CD4-positive, alpha-beta T cell treated with Interleukin-10 for 1 hour (primary cell): ENCODE measurements around the gene FOXQ1.

Source experiments
- DNase-seq: peaks from one replicate; pipeline ENCODE4 v3.0.0-alpha.2; 2020

The FOXQ1 gene

GRCh38 chr6:1311400-1312202 is at the start of gene FOXQ1:
Gene FOXQ1 (plus strand): TSS chr6:1312098. CDS start chr6:1312705, 607 bp downstream.
- no peak for DNase-seq

- no peak for DNase-seq
These were observed 49.2 kb upstream of the FOXQ1 start for GRCh38 chr6:1262704-1263038.

- DNase-seq: no peak
These were observed 48.7 kb upstream of the FOXQ1 start for GRCh38 chr6:1263039-1263849.

GRCh38 chr6:1263850-1264377 is 48.0 kb upstream of the FOXQ1 start:
- DNase-seq: no peak

- no peak for DNase-seq
These were observed 47.1 kb upstream of the FOXQ1 start for GRCh38 chr6:1264619-1265445.

GRCh38 chr6:1266686-1267056 is 45.2 kb upstream of the FOXQ1 start:
- no peak for DNase-seq

- no peak for DNase-seq
These were observed 44.7 kb upstream of the FOXQ1 start for GRCh38 chr6:1267057-1267732.

GRCh38 chr6:1267790-1268762 is 43.8 kb upstream of the FOXQ1 start:
- DNase-seq: no peak

- DNase-seq: no peak
These were observed 40.7 kb upstream of the FOXQ1 start for GRCh38 chr6:1271071-1271763.

GRCh38 chr6:1278061-1278720 is 33.7 kb upstream of the FOXQ1 start:
- no peak for DNase-seq

- no peak for DNase-seq
These were observed 32.8 kb upstream of the FOXQ1 start for GRCh38 chr6:1279065-1279464.

GRCh38 chr6:1280666-1281300 is 31.1 kb upstream of the FOXQ1 start:
- DNase-seq: no peak

- DNase-seq: no peak
These were observed 30.2 kb upstream of the FOXQ1 start for GRCh38 chr6:1281746-1282145.

- no peak for DNase-seq
These were observed 28.4 kb upstream of the FOXQ1 start for GRCh38 chr6:1283501-1283900.

- no peak for DNase-seq
These were observed 26.3 kb upstream of the FOXQ1 start for GRCh38 chr6:1285556-1285955.

GRCh38 chr6:1285956-1286355 is 25.9 kb upstream of the FOXQ1 start:
- no peak for DNase-seq

GRCh38 chr6:1287103-1287591 is 24.8 kb upstream of the FOXQ1 start:
- DNase-seq: no peak

- DNase-seq: no peak
These were observed 21.8 kb upstream of the FOXQ1 start for GRCh38 chr6:1290086-1290485.

GRCh38 chr6:1290805-1291204 is 21.1 kb upstream of the FOXQ1 start:
- no peak for DNase-seq
